GM19035 (cell line): ENCODE data around the gene MLIP.

Experiments
- ATAC-seq: cut with Tn5 transposase; IDR thresholded peaks from one replicate; pipeline ENCODE4 v1.9.1; 2021; ENCODE audit not compliant: unreplicated experiment

The MLIP gene

DNA sequence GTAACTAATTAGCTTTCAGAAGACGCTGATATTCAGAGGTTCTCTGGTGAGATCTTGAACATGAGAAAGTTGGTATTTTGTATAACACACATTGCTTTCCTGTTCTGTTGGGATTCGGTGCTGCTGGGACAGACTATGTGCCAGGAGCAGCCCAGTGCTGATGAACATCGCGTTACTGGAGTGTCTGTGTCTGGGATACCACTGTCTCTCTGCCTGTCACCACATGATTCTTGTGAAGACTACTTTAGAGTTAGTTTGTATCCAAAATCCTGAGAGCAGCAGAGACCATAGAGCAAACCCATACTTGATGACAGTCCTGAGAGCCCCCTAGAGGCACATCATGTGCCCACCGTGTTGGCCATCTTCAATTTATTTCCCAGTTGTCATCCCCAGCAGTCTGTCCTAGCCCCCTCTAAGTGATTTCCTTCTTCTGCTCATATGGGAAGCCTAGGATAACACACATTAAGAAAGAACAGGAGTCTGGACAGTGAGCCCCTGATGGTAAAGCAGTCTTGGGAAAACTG is 155.2 kb downstream of the MLIP start:
- ATAC-seq = no peak

DNA sequence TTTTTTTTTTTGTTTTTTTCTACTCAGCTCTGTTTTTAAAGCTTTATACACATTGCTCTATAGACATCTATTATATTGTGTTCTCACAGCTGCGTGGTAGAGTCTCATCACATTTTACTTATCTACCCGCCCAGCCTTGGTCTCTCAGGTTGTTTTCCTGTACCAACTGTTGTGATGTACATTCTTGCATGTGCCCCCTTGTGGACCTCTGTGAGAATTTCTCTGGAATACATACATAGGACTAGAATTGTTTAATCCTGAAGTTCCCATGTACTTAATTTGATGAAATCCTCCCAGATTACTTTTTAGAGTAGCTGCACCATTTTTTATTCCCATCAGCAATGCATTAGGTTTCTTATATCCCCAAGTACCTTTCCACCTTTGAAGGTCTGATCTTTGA is 156.6 kb downstream of the MLIP start:
- peak; percentile 52 for ATAC-seq

DNA sequence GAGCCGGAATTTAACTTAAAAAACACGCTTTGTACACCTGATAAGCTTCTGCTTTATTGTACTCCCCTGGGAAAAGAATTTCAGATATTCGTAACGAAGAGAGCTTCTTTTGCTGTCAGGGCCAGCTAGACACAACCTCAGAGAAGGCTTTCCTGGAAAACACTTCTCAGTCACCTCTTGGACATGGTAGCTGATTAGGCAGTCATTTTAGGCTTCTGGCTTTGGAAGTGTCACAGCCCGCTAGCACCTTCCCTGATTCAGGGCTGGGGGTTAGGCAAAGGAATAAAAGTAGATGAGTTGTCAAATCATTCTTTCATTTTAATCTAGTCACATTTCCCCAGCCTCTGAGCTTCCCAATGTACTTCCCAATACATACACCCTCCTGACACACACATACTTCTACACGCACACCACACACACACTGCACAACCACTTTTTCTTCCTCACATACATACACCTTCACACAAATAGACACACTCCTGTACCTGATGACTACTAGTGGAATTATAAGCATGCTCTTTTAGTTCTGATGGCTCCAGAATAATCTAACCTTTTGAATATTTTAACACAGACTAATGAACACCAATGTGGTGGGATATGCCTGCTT is 162.1 kb downstream of the MLIP start:
- ATAC-seq = no peak

DNA sequence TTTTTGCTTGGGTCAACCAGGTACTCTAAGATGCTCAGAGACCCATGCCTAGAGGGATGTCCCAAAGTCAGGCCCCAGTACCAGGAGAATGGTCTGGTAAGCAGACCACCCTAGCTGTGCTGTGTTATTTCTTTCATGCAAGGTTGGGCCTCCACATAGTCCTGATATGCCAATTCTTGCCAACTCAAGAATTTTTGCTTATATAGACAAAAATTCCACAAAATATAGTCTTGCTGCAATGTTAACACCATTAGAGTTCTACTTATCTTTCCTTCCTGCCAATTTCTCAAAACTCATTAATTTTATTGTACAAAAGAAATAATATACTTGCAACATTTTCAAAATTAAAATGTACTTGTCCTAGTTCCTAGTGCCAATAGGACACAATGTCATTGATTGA is 163.1 kb downstream of the MLIP start:
- no peak for ATAC-seq

DNA sequence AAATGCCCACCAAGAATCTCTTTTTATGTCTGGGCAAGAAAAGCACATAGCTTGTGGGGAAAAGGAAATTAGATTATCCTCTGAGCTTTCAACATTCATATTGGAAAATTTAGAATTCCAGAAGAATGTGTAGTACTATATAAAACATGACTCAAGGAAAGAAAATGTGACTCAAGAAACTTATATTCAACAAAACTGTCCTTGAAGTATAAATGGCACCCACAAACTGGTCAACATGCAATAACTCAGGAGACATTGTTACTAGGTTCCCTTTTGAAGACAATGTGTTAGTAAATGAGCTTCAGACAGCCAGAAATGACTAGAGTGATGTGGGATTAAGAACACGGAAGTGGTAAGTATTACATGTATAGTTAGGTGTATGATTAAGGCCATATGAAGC is 170.9 kb downstream of the MLIP start:
- no peak for ATAC-seq

DNA sequence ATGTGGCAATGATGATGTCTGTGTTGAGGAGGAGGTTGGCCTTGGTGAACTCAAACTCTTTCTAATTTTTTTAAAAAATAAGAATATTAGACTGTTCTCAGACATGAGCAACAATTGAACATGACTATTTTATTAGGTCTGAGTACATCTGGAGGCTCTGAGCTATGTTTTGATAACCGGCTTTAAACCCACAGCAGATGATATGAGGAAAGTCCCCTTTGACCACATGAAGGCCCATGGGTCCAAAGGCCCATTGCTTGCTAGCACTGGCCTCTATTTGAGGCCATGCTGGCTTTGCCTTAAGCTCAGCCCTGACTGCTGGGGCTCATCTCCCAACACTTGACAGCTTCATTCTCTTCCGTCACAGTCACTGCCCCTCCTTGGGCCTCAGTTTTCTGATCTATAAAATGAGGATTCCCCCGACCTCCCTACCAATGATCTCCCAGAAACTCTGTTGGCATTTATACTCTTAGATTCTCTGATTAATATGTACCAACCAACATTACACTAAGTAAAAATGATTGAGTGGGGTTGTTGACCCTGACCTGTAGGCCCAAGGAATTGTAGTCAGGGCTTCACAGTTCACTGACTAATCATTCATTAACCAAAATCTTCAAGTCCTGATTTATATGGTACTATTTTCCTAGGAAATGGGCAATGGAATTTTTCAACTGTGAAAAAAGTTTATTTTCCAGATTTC is 173.1 kb downstream of the MLIP start:
- ATAC-seq = no peak

DNA sequence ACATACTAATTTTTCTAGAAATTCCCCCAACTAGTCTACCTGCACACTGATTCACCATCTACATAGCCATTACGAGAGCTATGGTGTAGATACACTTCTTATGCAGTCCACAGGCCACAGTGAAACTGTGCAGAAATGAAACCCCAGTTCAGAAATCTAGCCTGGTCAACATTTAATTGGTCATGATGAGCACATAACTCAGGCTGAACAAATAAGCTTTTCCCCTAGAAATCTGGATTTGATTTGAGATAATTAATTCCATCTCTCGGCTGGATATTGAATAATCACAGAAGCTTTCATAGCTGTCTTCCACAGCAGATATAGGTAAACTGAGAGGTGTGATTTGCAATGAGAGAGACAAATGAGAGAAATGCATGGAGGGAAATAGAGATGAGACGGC is 174.4 kb downstream of the MLIP start:
- no peak for ATAC-seq

DNA sequence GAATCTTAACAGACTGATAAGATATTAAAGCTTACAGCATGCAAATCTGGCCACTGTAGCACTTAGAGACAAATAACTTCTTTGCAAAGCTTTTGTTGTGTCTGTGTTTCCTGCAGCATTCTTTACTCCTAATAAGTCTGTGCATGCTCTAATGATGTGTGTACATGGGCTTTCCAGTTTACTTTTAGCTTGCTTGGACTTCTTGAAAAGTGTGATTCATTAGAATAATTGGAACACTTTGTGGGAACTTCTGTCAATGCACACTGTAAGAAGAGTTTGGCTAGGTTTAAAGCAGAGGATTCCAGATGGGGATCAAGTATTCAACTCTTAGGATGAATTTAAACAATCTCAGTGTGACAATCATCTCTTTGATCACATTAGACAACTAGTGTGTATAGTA is 174.9 kb downstream of the MLIP start:
- ATAC-seq = no peak

DNA sequence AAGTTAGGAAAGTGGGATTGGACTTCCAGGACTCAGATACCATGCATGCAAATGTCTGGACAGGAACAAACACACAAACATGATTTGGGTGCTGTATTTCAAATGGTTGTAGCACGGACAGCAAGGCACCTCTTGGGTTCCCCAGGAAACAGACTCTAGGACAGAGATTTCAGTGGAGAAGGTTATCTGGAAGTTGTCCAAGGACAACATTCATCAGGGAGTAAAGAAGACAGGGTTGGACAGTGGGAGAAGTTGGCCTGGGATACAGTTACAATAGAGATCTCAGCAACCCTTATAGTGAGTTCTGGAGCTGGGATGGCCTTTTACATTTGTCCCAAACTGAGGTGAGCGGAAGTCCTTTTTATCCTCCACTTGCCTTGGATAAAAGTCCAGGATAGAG is 177.2 kb downstream of the MLIP start:
- ATAC-seq = no peak

DNA sequence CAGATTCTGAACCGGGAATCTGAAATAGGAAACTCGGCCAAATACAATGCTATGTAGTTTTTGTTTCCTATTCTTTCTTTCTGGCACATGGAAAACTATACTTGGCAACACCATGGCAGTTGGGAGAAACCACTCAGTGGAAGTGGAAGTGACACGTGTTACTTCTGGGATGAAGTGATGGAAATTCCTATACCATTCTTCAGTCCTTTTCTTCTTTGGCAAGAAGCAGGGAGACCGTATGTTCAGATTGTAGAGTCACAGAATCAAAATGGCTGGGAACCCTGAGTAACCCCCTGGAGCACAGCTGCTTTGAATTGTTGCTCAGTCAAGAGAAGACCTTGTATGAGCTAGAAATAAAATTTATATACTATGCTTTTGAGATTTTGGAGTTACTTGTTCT is 178.2 kb downstream of the MLIP start:
- no peak for ATAC-seq

DNA sequence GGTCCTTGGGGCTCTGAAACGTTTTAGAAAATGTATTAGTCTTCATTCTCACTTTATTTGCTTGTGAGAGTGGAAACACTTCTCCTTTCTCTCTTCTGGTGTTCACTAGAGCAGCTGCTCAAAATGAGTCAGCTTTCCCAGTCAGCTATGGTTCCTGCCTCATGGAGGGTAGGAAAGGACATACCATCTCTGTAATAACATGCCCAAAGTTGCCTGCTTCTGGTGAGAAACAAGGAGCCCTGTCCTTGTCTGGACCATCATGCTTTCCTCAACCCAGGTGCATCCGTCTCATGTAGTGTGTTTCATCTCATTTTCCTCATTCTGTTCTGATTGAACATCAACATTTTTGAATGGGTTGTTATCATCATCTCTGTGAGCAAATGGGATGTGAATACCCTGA is 179.9 kb downstream of the MLIP start:
- peak; percentile 67 for ATAC-seq

DNA sequence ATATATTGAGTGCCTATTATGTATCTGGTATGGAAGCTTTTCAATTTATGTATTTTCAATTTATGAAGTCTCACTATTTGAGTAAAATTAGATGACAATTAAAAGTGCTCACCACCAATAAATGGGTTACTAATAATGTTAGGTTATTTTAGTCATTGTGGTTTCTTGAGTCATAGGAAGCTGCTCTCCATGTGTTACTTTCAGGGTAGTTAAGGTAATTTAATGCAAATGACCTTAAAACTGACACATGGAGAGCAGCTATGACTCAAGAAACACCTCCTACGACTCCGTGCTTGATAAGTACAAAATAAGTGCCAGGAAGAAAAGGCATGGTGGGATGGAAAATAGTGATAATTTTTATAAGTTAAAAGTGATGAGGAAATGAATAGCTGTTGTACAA is 180.5 kb downstream of the MLIP start:
- ATAC-seq = peak; percentile 76

DNA sequence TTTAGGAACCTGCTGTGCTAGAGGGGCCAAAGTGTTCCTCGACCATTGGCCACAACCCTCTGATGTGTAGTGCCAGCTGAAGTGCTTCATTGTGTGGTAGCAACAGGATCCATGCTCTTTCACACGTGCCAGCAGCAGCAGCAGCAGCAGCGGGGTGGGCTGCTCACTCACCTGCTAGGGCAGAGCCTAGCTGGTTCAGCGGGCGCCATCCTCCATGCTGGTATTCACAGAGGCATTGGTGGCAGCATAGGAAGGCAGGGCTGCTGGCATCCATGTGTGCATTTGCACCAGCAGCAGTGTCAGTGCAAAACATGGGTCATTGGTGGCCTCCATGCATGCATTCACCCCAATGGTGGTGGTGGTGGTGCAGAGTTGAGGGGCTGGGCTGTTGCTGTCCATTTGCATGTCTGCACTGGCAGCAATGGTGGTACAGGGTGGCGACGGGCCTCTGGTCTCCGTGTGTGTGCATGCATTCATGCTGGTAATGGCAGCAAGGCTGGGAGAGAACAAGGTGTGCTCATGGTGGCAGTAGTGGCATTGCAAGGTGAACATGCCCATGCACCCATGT is 183.8 kb downstream of the MLIP start:
- ATAC-seq = no peak

DNA sequence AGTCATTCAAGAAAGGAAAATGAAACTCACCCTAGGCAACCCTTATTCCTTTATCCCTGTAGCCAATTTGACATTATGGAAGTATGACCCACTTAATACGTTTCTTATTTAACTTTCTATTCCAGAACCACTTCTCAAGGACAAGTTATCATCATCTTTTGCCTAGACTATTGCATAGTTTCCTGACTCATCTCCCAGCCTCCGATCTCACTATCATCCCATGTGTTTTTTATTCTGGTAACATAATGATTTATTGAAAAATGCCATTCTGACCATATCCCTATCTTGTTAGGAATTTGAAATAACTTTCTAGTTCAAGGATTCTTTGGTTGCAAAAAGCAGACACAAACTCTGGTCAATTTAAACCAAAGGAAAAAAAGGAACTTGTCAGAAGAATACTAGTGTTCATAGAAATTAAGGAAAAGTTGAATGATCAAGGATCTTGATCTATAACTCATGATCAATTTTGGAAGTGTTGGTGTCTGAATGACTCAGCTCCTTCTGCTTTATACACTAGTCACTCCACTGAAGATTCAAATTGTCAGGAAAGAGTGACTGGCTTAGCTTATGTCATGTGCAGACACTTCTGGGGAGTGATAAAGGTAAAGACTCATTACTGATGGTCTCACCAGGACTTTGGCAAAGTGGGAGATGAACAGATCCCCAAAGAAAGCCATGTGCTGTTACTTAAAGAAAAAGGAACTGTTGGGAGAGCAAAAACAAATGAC is 188.5 kb downstream of the MLIP start:
- ATAC-seq = no peak

DNA sequence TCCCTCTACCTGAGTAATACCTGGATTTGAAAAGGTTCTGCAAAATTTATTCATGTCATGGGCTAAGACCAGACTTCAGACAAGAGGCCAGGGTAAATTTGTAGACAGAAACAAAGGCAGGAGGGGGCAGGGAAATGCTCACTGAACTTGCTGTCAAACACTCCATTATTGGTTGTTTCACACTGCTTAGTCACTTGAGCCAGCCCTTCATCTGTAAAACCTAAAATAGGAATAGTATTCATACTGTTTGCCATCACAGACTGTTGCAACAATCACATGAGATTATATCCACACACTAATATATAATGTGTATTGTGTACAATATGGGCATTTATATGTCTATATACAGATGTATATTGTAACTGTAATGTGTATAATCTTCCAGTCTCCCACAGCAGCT is 190.5 kb downstream of the MLIP start:
- ATAC-seq = no peak

DNA sequence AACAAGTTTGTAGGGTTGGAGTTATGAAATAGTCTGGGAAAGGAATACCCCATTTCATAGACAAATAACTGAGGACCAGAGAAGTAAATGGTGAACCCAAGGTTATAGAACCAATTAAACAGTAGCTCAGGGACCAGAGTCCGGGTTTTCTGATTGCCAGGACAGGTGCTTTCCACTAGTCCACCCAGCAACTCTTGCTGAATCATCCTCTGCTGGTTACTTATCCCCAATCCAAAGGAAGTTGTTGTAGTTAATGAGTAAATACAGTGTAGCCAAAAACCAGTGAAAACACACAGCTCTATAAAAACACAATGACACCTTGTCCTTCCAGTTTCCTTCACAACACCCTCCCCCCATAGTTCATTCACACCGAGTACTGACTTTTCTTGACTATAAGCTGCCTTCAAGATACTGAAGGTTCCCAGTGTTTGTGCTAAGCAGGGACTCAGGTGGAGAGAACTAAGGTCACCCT is 196.2 kb downstream of the MLIP start:
- no peak for ATAC-seq

DNA sequence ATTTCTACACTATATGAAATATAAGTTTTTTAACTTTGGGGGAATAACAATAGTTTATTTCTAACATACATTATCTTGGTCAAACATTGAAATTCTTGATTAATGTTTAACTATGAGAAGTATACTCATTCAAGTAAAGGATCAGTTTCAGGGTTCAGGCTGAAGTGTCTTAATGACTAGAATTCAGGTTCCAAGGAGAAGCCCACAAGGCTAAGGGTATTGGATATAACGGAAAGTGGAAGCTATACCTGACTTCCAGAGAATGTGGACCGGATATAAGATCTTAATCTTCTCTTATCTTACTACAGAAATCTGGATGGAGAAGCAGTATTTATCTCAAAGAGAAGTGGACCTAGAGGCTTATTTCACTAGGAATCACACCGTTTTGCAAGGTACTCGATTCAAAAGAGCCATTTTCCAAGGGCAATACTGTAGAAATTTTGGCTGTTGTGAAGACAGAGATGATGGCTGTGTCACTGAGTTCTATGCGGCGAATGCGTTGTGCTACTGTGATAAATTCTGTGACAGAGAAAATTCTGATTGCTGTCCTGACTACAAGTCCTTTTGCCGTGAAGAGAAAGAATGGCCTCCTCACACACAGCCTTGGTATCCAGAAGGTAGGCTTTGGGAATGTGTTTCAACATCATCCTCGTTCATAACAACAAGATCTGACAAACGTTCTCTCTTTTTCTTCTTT is 197.2 kb downstream of the MLIP start, which contains the start of gene TINAG:
TSS of gene TINAG (plus strand) at position 153 of the 697 bp plus-strand sequence. CDS start at position 263, 110 bp downstream.
- no peak for ATAC-seq

DNA sequence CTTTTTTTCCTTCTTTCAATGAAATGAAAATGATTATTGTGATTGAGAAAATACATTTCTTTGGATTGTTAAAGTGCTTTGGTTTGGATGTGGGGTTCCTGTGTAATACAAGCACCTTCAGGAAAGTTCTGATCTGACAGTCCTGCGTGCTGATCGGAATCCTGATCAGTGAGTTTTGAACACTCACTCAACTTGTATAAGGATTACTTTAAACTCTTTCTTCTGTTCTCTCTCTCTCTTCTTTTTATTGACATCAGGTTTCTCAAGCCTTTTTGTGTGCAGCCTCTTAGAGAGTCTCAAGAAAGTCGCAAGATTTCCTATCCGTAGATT is 197.7 kb downstream of the MLIP start:
- no peak for ATAC-seq

DNA sequence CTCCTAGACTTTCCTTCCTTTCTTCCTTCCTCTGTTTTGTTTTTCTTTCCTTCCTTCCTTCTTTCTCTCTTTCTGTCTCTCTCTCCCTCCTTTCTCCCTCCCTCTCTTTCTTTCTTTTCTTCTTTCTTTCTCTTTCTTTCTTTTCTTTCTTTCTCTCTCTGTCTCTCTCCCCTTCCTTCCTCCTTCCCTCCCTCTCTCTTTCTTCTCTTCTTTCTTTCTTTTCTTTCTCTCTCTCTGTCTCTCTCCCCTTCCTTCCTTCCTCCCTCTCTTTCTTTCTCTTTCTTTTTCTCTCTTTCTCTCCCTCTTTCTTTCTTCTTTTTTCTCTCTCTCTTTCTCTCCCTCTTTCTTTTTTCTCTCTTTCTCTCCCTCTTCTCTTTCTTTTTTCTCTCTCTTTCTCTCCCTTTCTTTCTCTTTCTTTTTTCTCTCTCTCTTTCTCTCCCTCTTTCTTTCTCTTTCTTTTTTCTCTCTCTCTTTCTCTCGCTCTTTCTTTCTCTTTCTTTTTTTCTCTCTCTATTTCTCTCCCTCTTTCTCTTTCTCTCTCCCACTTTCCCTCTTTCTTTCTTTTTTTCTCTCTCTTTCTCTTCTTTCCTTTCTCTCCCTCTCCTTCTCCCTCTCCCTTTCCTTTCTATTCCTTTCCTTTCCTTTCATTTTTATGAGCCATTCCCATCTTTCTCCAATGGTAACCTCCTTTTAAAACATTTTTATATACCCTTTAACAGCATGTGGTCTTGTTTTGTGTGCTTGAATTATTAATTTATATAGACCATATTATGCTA is 199.3 kb downstream of the MLIP start:
- ATAC-seq = no peak

DNA sequence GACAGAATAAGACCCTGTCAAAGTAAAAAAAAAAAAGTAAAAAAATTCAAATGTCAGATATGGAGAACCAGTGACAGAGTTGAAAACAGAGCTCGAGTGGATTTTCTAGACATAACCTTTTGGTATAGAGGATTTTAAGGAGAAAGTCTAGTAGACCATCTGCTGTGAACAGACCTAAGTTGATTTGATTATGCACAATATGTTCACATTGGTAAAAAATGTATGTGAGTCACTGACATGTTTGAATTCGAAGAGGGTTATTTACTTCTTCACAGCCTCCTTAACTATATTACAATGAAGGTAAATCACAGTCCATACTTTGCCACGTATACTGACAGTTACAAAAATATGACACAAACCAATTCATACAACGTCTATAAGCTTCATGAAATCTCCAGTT is 204.4 kb downstream of the MLIP start:
- no peak for ATAC-seq
